H1 (cell line): ENCODE measurements around the gene TMCC3. TPM values are rescaled to one million over a fixed set of nuclear protein-coding genes. Genes with fewer than 3 reads are reported as not detected.

Experiments used
- BCL11A ChIP-seq, 2 experiments: IDR thresholded peaks; one replicate each; pipeline ENCODE4 v1.6.1; 2011; ENCODE audit warnings: low read depth in 2 of 2, low read length in 2 of 2, mild to moderate bottlenecking in 2 of 2
- JUND ChIP-seq: IDR thresholded peaks from 2 replicates; pipeline ENCODE4 v1.6.1; 2011; ENCODE audit warnings: mild to moderate bottlenecking, improper control_type of control experiment, low read length
- KDM5A ChIP-seq: fragments of 200-600 bp; IDR thresholded peaks from 2 replicates; pipeline ENCODE4 v1.7.1; 2012; ENCODE audit warnings: mild to moderate bottlenecking, low read length, inconsistent platforms, mixed read lengths
- POLR2AphosphoS5 ChIP-seq: IDR thresholded peaks from 2 replicates; pipeline ENCODE4 v1.6.1; 2011; ENCODE audit warnings: low read depth, low read length
- SRF ChIP-seq: IDR thresholded peaks from 2 replicates; pipeline ENCODE4 v1.6.1; 2011; ENCODE audit warnings: mild to moderate bottlenecking, low read depth, low read length, moderate library complexity
- TEAD4 ChIP-seq: IDR thresholded peaks from 2 replicates; pipeline ENCODE4 v1.6.1; 2012; ENCODE audit warnings: low read depth, low read length, inconsistent platforms, mixed read lengths
- ZNF274 ChIP-seq: IDR thresholded peaks from 2 replicates; pipeline ENCODE4 v1.7.0; 2012; ENCODE audit warnings: low read length, borderline replicate concordance; ENCODE audit errors: extremely low read depth
- polyA plus RNA-seq, 7 experiments: library from polyadenylated mRNA; depleted of rRNA in 3 of 7; stranded (reverse) in 5 of 7; unstranded in 2 of 7; fragments of >200 nt in 5 of 7; fragments of 200-250 nt in 2 of 7; gene quantifications; 1 replicate in 5 of 7; 2 replicates in 1 of 7; 4 replicates in 1 of 7; pipeline versions ENCODE4 v1.2.1 to v1.2.3, GENCODE V29; 2011 to 2013; ENCODE audit warnings: missing spikeins in 2 of 7, mixed read lengths in 2 of 7
- total RNA-seq: library from RNA; stranded (reverse); fragmentation: NEBNext Ultra II Directional; extraction: Animal tissue kit (Norgen Biotek cat#: 25700); gene quantifications from 2 replicates; pipeline ENCODE4 v1.2.1, GENCODE V29; 2021
- TF ChIP-seq, protein P1 (sequence below): fragments of 300-600 bp; sonication (generic); IDR thresholded peaks from 2 replicates; pipeline ENCODE4 v1.7.1; 2012; ENCODE audit warnings: low read length, moderate library complexity, mild to moderate bottlenecking, inconsistent platforms; ENCODE audit not compliant: insufficient replicate concordance
- TF ChIP-seq, protein P2 (sequence below): IDR thresholded peaks from 2 replicates; pipeline ENCODE4 v1.6.1; 2012; ENCODE audit warnings: inconsistent platforms
- TF ChIP-seq, protein P3 (sequence below), 3 experiments: IDR thresholded peaks; 1 replicate in 2 of 3; 2 replicates in 1 of 3; pipeline versions ENCODE4 v1.5.1 to v1.6.1; 2011; ENCODE audit warnings: low read length in 3 of 3, mild to moderate bottlenecking in 3 of 3, inconsistent platforms in 2 of 3, low read depth in 1 of 3, moderate library complexity in 1 of 3; ENCODE audit not compliant: insufficient read depth in 1 of 3; ENCODE audit errors: control extremely low read depth in 1 of 3

TMCC3 gene
- total and polyA plus RNA-seq, 2 of the 8 experiments (the other 6 are each of a cell fraction or from before 2014, with no cell fraction given): 1.7 to 4.1 TPM

DNA sequence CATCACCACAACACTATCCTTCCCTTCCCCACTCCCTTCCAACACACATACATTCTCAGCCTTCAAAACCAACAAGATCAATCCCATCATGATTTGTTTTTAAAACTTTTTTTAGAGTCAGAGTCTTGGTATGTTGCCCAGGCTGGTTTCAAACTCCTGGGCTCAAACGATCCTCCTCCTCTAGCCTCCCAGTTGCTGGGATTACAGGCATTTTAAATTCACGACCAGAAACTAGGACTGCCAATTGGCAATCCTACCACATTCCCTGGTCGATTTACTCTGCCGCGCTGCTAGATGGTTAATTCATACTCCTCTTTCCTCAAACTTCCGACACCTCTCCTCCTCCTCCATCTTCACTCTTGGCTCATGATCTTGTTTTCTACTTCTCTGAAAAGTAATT is 37.5 kb upstream of the TMCC3 start (continued):
- TF ChIP-seq, protein P1, sequence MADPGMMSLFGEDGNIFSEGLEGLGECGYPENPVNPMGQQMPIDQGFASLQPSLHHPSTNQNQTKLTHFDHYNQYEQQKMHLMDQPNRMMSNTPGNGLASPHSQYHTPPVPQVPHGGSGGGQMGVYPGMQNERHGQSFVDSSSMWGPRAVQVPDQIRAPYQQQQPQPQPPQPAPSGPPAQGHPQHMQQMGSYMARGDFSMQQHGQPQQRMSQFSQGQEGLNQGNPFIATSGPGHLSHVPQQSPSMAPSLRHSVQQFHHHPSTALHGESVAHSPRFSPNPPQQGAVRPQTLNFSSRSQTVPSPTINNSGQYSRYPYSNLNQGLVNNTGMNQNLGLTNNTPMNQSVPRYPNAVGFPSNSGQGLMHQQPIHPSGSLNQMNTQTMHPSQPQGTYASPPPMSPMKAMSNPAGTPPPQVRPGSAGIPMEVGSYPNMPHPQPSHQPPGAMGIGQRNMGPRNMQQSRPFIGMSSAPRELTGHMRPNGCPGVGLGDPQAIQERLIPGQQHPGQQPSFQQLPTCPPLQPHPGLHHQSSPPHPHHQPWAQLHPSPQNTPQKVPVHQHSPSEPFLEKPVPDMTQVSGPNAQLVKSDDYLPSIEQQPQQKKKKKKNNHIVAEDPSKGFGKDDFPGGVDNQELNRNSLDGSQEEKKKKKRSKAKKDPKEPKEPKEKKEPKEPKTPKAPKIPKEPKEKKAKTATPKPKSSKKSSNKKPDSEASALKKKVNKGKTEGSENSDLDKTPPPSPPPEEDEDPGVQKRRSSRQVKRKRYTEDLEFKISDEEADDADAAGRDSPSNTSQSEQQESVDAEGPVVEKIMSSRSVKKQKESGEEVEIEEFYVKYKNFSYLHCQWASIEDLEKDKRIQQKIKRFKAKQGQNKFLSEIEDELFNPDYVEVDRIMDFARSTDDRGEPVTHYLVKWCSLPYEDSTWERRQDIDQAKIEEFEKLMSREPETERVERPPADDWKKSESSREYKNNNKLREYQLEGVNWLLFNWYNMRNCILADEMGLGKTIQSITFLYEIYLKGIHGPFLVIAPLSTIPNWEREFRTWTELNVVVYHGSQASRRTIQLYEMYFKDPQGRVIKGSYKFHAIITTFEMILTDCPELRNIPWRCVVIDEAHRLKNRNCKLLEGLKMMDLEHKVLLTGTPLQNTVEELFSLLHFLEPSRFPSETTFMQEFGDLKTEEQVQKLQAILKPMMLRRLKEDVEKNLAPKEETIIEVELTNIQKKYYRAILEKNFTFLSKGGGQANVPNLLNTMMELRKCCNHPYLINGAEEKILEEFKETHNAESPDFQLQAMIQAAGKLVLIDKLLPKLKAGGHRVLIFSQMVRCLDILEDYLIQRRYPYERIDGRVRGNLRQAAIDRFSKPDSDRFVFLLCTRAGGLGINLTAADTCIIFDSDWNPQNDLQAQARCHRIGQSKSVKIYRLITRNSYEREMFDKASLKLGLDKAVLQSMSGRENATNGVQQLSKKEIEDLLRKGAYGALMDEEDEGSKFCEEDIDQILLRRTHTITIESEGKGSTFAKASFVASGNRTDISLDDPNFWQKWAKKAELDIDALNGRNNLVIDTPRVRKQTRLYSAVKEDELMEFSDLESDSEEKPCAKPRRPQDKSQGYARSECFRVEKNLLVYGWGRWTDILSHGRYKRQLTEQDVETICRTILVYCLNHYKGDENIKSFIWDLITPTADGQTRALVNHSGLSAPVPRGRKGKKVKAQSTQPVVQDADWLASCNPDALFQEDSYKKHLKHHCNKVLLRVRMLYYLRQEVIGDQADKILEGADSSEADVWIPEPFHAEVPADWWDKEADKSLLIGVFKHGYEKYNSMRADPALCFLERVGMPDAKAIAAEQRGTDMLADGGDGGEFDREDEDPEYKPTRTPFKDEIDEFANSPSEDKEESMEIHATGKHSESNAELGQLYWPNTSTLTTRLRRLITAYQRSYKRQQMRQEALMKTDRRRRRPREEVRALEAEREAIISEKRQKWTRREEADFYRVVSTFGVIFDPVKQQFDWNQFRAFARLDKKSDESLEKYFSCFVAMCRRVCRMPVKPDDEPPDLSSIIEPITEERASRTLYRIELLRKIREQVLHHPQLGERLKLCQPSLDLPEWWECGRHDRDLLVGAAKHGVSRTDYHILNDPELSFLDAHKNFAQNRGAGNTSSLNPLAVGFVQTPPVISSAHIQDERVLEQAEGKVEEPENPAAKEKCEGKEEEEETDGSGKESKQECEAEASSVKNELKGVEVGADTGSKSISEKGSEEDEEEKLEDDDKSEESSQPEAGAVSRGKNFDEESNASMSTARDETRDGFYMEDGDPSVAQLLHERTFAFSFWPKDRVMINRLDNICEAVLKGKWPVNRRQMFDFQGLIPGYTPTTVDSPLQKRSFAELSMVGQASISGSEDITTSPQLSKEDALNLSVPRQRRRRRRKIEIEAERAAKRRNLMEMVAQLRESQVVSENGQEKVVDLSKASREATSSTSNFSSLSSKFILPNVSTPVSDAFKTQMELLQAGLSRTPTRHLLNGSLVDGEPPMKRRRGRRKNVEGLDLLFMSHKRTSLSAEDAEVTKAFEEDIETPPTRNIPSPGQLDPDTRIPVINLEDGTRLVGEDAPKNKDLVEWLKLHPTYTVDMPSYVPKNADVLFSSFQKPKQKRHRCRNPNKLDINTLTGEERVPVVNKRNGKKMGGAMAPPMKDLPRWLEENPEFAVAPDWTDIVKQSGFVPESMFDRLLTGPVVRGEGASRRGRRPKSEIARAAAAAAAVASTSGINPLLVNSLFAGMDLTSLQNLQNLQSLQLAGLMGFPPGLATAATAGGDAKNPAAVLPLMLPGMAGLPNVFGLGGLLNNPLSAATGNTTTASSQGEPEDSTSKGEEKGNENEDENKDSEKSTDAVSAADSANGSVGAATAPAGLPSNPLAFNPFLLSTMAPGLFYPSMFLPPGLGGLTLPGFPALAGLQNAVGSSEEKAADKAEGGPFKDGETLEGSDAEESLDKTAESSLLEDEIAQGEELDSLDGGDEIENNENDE: no peak
- no peak for TF ChIP-seq BCL11A (IDR thresholded peaks at IDR 0.05; ENCODE audit: low read depth in 2 of 2, low read length in 2 of 2)
- no peak for TF ChIP-seq ZNF274
- TF ChIP-seq, protein P2, sequence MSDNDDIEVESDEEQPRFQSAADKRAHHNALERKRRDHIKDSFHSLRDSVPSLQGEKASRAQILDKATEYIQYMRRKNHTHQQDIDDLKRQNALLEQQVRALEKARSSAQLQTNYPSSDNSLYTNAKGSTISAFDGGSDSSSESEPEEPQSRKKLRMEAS: no peak
- TF ChIP-seq KDM5A: no peak
- no peak for TF ChIP-seq JUND
- no peak for TF ChIP-seq TEAD4
- TF ChIP-seq, protein P3, sequence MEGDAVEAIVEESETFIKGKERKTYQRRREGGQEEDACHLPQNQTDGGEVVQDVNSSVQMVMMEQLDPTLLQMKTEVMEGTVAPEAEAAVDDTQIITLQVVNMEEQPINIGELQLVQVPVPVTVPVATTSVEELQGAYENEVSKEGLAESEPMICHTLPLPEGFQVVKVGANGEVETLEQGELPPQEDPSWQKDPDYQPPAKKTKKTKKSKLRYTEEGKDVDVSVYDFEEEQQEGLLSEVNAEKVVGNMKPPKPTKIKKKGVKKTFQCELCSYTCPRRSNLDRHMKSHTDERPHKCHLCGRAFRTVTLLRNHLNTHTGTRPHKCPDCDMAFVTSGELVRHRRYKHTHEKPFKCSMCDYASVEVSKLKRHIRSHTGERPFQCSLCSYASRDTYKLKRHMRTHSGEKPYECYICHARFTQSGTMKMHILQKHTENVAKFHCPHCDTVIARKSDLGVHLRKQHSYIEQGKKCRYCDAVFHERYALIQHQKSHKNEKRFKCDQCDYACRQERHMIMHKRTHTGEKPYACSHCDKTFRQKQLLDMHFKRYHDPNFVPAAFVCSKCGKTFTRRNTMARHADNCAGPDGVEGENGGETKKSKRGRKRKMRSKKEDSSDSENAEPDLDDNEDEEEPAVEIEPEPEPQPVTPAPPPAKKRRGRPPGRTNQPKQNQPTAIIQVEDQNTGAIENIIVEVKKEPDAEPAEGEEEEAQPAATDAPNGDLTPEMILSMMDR (IDR thresholded peaks at IDR 0.05; ENCODE audit: control extremely low read depth in 1 of 3, insufficient read depth in 1 of 3, low read depth in 1 of 3, low read length in 3 of 3): no peak
- no peak for TF ChIP-seq POLR2AphosphoS5
- TF ChIP-seq SRF: no peak
